Gastrocnemius medialis (tissue), 4 donors: ENCODE results near the gene AUNIP.

ENCODE experiments used
- POLR2A ChIP-seq, 2 donors: fragments of 450-650 bp; IDR thresholded peaks; one replicate each; pipeline ENCODE4 v1.6.1; 2017; ENCODE audit warnings: antibody characterized with exemption in 2 of 2, mild to moderate bottlenecking in 2 of 2, moderate library complexity in 2 of 2
- TF ChIP-seq, protein P1 (sequence below), 5 experiments: fragments of 450-650 bp in 3 of 5; fragments of 200-600 bp in 2 of 5; sonication (generic) in 2 of 5; IDR thresholded peaks in 4 of 5; conservative IDR thresholded peaks in 1 of 5; 1 replicate in 4 of 5; 2 replicates in 1 of 5; pipeline ENCODE4 v1.5.1; 2016 to 2019; ENCODE audit warnings: antibody characterized with exemption in 5 of 5, mild to moderate bottlenecking in 3 of 5, moderate library complexity in 3 of 5

- TF ChIP-seq, protein P1, sequence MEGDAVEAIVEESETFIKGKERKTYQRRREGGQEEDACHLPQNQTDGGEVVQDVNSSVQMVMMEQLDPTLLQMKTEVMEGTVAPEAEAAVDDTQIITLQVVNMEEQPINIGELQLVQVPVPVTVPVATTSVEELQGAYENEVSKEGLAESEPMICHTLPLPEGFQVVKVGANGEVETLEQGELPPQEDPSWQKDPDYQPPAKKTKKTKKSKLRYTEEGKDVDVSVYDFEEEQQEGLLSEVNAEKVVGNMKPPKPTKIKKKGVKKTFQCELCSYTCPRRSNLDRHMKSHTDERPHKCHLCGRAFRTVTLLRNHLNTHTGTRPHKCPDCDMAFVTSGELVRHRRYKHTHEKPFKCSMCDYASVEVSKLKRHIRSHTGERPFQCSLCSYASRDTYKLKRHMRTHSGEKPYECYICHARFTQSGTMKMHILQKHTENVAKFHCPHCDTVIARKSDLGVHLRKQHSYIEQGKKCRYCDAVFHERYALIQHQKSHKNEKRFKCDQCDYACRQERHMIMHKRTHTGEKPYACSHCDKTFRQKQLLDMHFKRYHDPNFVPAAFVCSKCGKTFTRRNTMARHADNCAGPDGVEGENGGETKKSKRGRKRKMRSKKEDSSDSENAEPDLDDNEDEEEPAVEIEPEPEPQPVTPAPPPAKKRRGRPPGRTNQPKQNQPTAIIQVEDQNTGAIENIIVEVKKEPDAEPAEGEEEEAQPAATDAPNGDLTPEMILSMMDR (IDR thresholded peaks at IDR 0.05 in 4 of 5, conservative IDR thresholded peaks at IDR 0.05 in 1 of 5): no peak
- TF ChIP-seq POLR2A (IDR thresholded peaks at IDR 0.05): peak in 1 of 2 donors; percentile 26
These were observed 38.8 kb downstream of the AUNIP start for GRCh38 chr1:25820247-25821111.
